Measurements from ENCODE around the gene DNMT3A.

DNMT3A gene

DNA sequence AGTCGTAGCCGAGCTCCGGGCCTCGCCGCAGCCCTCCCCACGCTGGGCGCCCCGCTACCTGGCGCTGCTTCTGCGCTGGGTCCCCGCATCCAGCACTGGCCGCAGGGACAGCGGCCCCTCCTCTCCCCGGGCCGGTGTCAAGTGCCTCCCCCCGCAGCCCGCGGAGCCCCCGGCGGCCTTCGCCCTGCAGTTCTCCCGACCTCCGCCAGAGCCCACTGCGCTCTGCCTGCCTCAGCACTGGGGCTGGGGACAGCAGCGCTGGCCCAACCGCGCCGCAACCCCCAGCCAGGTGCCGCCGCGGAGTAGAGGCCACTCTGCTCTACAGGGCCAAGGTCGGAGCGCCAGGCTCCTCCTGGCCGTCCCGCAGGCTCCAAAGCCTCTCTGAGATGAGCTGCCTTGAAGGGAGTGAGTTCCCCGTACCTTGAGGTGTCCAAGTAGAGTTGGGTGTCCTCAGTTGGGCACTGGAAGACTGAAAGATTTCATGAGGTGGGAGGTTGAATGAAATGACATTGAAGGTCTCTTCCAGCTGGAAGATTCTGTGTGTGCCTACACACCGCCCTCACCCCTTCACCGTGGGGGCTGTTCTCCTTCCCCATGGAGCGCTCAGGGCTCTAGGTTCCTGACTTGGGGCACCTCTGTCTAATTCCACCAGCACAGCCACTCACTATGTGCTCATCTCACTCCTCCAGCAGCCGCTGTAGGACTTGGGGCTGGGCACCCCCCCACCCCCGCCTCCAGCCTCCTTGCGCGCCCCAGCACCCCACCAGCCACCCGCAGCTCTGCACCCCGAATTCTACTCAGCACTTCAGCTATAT, 854 bp upstream of the DNMT3A start:
- peak; percentile 48 for DNase-seq

DNA sequence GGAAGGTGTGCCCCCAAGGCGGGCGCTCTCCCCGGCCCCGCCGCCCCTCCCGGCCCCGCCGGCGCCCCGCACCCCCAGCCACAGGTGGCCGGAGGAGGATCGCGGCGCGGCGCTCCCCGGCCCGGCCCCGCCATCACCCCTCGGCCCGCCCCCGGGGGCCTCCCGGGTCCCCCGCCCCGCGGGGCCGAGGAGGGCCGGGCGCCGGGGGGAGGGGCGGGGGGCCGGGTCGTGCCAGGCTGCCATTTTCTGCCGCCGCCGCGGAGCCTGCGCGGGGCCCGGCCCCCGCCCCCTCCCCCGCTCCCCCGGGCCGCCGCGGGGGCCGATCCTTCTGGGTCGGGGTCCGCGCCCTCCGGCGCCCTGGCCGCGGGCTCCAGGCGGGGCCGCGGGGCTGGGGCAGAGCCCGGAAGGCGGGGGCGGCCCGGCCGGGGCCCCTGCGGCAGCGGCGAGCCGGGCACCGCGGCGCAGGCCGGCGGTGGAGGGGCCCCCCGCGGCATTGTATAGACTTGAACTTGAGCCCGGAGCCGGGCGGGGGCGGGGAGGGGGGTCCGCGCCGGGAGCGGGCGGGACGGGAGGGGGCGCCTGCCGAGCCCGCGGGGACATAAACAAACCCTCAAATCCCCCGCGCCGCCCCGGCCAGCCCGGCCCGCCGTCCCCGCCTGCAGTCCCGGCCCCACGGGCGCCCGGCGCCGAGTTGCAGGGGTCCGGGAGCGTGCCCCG, 556 bp downstream of the DNMT3A start:
- no peak for DNase-seq

DNA sequence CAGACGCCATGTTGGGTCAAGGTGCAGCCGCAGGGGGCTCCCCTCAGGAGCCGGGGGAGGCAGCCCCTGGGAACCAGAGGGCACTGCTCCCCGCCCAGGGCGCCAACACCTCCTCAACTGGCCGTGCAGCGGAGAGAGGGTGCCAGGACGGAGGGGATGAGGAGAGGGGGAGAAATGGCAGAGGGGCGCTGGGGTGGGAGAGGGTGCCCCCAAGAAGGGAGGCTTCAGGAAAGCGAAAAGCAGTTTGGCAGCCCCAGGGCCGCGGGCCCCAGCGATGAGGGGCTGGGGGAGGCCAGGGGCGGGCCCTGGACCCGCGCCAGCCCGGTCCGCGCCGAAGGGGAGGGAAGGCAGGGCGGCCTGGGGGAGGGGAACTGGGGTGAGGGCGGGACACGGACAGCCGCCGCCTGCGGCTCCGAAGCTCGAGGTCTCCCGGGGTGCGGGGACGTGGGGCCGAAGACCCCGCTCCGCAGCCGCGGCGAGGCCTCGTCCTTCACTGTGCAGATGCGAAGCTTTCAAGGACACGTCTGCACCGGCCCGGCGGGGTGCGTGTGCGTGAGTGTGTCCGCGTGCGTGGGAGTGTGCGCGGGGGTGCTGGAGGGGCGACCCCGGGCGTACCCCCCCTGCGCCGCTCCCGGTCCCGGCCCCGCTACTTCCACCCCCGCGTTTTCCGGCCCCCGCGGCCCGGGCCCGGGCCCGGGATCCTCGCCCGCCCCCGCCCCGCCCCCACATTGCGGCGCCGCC, 1.4 kb downstream of the DNMT3A start:
- no peak for DNase-seq

DNA sequence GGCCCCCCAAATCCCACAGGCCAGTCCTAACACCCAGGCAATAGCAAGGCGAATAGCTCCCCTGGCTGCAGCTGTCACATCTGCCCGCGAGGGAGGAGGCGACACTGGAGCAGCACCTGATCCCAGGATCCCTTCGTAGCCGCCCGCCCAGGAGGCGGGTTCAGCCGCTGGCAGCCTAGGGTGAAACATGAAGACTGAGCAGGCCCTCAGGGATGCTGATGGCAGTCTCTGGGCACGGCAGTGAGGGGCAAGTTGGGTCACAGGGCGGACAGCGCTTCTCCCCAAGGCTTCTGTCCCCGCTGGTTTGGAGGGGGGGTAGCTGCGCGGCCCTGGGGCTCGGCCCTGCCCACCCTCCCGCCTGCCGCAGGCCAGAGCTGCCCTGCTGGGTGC, 1.9 kb downstream of the DNMT3A start:
- DNase-seq = no peak

GRCh38 chr2:25339211-25339674, 2.5 kb downstream of the DNMT3A start:
- no peak for DNase-seq

DNA sequence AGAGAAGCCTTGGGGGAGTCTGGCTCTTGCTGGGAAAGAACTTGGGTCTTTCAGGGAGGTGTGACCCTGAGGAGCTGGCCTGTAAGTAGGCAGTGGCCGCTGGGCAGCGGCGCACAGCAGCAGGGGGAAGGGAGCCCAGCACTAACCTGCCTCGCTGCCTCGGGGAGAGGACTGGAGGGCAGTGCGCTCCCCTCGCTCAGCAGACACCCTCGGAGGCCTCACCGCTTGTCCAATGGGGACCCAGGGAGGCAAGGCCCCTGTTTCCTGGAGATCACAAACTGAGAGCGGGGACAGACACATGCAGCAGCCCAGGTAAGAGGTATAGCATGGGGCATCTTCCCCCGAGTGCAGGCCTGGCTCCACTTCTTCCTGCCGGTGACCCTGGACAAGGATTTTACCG, 3.3 kb downstream of the DNMT3A start:
- DNase-seq = no peak

- DNase-seq = no peak
These were observed 3.8 kb downstream of the DNMT3A start for GRCh38 chr2:25337891-25338290.

DNA sequence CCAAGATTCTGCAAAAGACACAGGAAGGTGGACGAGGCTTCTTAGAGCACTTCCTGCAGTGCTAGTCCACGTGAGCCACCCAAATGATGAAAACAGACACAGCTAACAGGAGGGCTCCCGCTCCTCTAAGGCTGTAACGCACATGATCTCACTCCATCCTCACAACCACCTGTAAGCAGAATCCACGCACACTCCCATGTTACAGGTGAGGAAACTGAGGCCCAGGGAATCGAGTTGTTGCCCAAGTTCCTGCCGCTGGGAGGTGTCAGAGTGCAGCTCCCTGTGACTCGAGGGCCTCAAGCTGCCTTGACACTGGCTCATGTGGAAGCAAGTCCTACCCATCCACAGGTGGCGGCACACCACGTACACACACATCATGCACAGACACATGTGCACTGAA, 4.4 kb downstream of the DNMT3A start:
- DNase-seq = no peak

DNA sequence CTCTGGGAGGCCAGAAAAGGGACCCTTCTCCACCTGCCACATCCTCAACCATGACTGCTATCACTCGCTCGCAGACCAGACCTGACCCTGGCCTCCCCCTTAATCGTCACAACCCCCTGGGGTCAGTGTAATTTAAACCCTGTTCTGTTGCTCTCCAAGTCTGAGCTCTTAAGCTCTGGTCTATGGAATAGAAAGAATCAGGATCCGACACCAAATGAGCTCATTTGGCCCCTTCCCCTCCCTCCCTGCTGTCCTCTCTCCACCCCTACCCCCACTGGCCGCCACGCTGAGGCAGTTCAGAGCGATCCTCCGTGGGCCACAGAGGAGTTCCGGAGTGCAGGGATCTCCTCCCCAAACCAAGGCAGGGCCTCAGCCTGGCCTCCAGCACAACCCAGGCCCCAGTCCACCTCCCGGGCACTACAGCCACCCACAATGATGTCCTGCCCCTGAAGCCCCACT, 5.3 kb downstream of the DNMT3A start:
- DNase-seq = no peak

DNA sequence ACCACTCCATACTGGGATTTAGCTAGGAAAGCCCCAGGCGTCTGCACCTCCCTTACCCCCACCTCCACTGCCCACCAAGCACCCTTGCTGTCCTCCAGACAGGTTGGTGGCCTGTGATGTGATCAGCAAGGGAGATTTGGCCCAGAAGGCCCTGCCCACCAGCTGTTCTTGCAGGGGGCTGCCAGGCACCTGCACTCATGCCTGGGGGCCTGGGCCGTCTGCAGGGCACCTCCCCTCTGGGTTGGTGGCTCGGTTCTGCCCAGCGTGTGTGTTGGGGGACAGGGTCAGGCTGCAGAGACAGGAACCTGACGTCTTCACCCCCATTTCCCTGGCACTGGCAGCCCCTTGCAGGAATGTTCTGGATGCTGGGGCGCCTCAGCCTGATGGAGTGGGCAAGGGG, 5.8 kb downstream of the DNMT3A start:
- no peak for DNase-seq

DNA sequence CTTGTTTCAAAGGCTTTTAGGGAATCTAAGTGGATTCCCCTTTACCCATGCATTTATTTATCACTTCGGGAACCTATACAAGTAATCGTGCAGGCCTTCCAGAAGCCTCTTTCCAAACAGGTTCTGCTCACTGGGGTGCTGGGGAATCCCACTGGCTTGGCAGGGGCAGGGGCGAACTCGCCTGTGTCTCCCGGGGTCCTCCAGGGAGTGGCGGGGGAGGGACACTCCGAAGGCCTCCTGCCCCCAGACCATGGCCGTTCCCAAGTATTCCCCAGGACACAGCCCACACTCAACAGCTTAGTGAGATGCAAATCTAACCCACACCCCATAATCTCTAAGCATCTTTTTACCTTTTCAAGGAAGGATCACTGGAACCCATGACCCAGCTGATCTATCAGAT, 6.5 kb downstream of the DNMT3A start:
- no peak for DNase-seq

GRCh38 chr2:25334482-25334881, 7.2 kb downstream of the DNMT3A start:
- DNase-seq = no peak

DNA sequence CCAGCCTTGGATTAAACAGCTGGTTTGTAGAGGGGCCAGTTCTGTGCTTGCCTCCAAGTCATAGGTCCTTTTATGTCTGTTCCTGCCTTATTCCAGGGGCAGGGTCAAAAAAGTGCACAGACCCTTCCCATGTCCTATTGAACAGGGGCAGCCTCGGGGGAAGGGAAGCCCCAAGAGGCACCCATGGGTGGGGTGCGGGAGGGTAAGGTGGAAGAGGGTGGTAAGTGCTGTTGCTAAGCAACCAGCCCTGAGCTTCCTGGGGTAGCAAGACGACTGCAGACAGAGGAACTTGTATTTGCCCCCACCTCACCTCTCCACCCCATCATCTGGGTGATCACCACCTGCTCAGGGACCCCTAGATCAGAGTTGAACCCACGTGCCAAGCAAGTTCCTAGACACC, 7.7 kb downstream of the DNMT3A start:
- DNase-seq = no peak

GRCh38 chr2:25332571-25332970, 9.2 kb downstream of the DNMT3A start:
- no peak for DNase-seq

GRCh38 chr2:25331686-25332365, 9.9 kb downstream of the DNMT3A start:
- DNase-seq = no peak

DNA sequence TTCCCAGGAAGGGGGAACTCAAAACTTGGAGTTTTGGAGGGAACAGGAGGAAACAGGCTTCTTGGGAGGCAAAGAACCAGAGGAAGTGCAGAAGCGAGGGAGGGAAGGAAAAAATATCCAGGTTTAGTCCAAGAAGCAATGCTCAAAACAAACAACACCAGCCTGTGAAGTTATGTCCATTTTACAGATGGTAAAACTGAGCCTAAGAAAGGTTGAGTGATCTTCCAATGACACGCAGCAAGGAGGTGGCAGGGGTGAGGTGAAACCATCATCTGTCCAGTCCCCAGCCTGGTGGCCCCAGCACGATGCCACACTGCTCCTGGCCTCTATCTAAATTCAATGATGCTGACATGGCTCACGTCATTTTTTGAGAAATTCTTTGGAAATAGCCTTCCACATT, 10.8 kb downstream of the DNMT3A start:
- DNase-seq = no peak

- DNase-seq = no peak
These were observed 11.5 kb downstream of the DNMT3A start for GRCh38 chr2:25330273-25330672.

- no peak for DNase-seq
These were observed 13.3 kb downstream of the DNMT3A start for GRCh38 chr2:25328152-25329085.

DNA sequence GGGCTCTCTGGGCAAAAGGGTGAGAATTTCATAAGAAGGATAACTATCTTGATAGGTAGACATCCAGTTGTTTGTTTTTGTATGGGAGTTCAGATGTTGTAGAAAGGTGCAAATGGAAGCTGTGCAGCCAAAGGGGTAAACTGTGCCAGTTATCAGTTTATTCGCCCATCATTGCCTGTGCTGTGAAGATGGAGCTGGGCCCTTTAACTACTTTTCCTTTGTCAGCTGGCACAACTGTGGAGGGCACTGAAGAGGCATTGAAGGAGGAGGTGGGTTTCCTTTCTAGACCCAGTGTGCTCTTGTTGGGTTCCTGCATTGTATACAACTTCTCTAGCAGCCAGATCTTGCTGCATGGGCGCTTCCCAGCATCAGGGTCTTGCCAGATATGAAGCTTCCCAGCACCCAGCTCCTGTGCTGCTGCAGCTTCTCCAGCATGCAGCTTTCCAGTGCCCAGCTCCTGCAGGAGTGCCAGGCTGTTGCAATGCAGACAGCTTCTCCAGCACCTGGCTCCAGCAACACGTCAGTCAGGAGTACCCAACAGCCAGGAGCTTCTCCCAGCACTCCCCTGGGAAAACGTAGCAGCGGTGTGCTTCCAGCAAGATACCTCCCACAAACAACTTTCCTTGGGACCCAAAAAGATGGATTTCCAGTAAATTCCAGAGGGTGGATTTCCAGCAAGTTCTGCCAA, 15.3 kb downstream of the DNMT3A start:
- no peak for DNase-seq

DNA sequence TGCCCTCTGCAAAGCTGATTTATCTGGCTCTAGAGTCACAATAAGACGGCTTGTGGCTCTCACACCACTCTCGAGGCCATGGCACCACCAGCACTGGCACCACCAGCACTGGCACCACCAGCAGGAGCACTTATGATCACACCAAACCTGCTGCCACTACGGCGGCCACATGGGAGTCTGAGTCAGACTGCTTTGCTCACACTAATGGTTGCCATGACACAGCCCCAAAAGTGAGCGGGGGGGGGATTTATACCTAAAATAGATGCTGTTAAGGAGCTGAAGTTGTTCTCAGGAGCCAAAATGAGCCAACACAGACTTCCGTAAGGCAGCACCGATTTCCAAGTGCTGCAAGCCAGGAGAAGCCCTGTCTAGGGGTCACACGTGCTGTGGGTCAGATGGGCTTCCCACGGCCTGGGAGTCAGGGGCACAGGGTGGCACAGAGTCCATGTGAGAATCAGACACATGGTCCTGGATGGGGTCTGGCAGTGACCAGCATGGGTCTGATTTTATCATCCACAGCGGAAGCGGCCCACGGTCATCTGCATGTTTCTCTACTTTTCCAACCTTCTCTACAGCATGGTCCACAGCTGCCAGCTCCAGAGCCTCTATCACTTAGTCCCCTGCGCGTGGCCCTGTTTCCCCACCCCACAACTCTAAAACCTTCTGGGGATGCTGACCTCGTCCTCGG, 16.7 kb downstream of the DNMT3A start:
- DNase-seq = no peak

- no peak for DNase-seq
These were observed 17.5 kb downstream of the DNMT3A start for GRCh38 chr2:25324251-25324650.

All from NCI-H446 treated with DMSO at 0.1 percent for 48 hours (cell line).